Stimulated activated CD4-positive, alpha-beta T cell treated with anti-CD3 and anti-CD28 coated beads, Interleukin-4, amount 100 ng/mL, for 48 hours (primary cell): ENCODE measurements around the gene GRK1.

Experiments
- DNase-seq, 2 donors: peaks; one replicate each; pipeline ENCODE4 v3.0.0-alpha.2; 2020; ENCODE audit warnings: low read depth in 2 of 2

Gene GRK1

GRCh38 chr13:113775451-113776145, 108.6 kb downstream of the GRK1 start:
- no peak for DNase-seq

- no peak for DNase-seq
These were observed 109.5 kb downstream of the GRK1 start for GRCh38 chr13:113776231-113777125.

- DNase-seq = peak in 1 of 2 donors; percentile 12
These were observed 110.6 kb downstream of the GRK1 start for GRCh38 chr13:113777311-113778260.

- DNase-seq = no peak
These were observed 114.6 kb downstream of the GRK1 start for GRCh38 chr13:113781571-113781970.

- DNase-seq = no peak
These were observed 115.5 kb downstream of the GRK1 start for GRCh38 chr13:113782472-113782871.

GRCh38 chr13:113783200-113783881, 116.3 kb downstream of the GRK1 start:
- DNase-seq = no peak

- no peak for DNase-seq
These were observed 117.1 kb downstream of the GRK1 start for GRCh38 chr13:113783966-113784644.

GRCh38 chr13:113784645-113785024, 117.6 kb downstream of the GRK1 start:
- DNase-seq = no peak

- DNase-seq = peak in 1 of 2 donors; percentile 16
These were observed 118.3 kb downstream of the GRK1 start for GRCh38 chr13:113785051-113786010.

- DNase-seq = no peak
These were observed 119.3 kb downstream of the GRK1 start for GRCh38 chr13:113786262-113786841.
